MCF 10A (cell line): Measurements from ENCODE around the gene KLHL25. TPM values are rescaled to one million over a fixed set of nuclear protein-coding genes. Genes with fewer than 3 reads are reported as not detected.

Experiments
- BruUV-seq: library from RNA; stranded (reverse); fragments of 400-500 nt; replicated peaks from 2 replicates; lab custom pipeline; 2021; lab: Mats Ljungman, UMichigan
- CTCF ChIA-PET: fragments of 300-600 bp; sonication (Branson Sonifier 250); formaldehyde crosslinking; extraction: SDS; loops from one replicate; lab custom pipeline; 2021; ENCODE audit warnings: antibody characterized with exemption, inconsistent platforms; lab: Yijun Ruan, JAX
- POLR2A ChIA-PET: fragments of 300-600, 350-650 bp; sonication (Branson Sonifier 250); formaldehyde crosslinking; extraction: SDS; loops from one replicate; lab custom pipeline; 2020; ENCODE audit warnings: antibody characterized with exemption, inconsistent platforms; lab: Yijun Ruan, JAX
- DNase-seq: peaks from one replicate; pipeline ENCODE4 v3.0.0-alpha.2; 2018; ENCODE audit not compliant: unreplicated experiment
- H3K27ac Mint-ChIP-seq: one replicate; pipeline ENCODE4 v1.8.0; 2022; ENCODE audit warnings: mild to moderate bottlenecking, low read depth, mixed read lengths; ENCODE audit not compliant: unreplicated experiment
- H3K27me3 Mint-ChIP-seq: one replicate; pipeline ENCODE4 v1.8.0; 2022; ENCODE audit warnings: mixed read lengths; ENCODE audit not compliant: insufficient read depth, unreplicated experiment
- H3K36me3 Mint-ChIP-seq: one replicate; pipeline ENCODE4 v1.8.0; 2022; ENCODE audit warnings: mild to moderate bottlenecking, moderate library complexity, mixed read lengths; ENCODE audit not compliant: insufficient read depth, unreplicated experiment
- H3K4me1 Mint-ChIP-seq: one replicate; pipeline ENCODE4 v1.8.0; 2022; ENCODE audit warnings: mixed read lengths; ENCODE audit not compliant: insufficient read depth, unreplicated experiment
- H3K4me3 Mint-ChIP-seq: one replicate; pipeline ENCODE4 v1.8.0; 2022; ENCODE audit warnings: mild to moderate bottlenecking, moderate library complexity, mixed read lengths; ENCODE audit not compliant: unreplicated experiment
- H3K9me3 Mint-ChIP-seq: one replicate; pipeline ENCODE4 v1.8.0; 2022; ENCODE audit warnings: mixed read lengths; ENCODE audit not compliant: unreplicated experiment
- CTCF ChIP-seq: fragments of 200-600 bp; IDR thresholded peaks from one replicate; pipeline ENCODE4 v1.8.0; 2022; ENCODE audit warnings: antibody characterized with exemption, mild to moderate bottlenecking; ENCODE audit not compliant: unreplicated experiment
- intact Hi-C: fragments of 100-400 bp; cut with micrococcal nuclease; formaldehyde crosslinking; loops from 2 replicates; pipeline ENCODE4 v1.14.1; 2022
- total RNA-seq: library from RNA; stranded (reverse); gene quantifications from 2 replicates; pipeline ENCODE4 v1.2.3, GENCODE V29; 2022

KLHL25 gene
- total RNA-seq, 1 experiment from 2014 or later = 3.1 TPM

GRCh38 chr15:85789496-85789875 lies 5.2 kb downstream of the KLHL25 start:
- intact Hi-C loops = no loop called here
- Mint-ChIP-seq H3K4me1 (peaks cover 27% of the 10 kb centered on the region), H3K27ac (no peak overlapping the region), H3K9me3 (no peaks in the 10 kb centered on the region), H3K4me3 (no peak overlapping the region), H3K36me3 (no peaks in the 10 kb centered on the region), H3K27me3 (no peaks in the 10 kb centered on the region)
- DNase-seq = no peak
- TF ChIP-seq CTCF = no peak
- no TSS peak for BruUV-seq
- POLR2A ChIA-PET = interaction anchor here (1.2 kb wide), 1 partner anchor 11 kb away, joined by 3 read pairs; no protein-coding TSS in a partner anchor
- CTCF ChIA-PET = interaction anchor here (0.6 to 7.2 kb wide), 5 partner anchors 10 to 1469 kb away, joined by 3 to 42 read pairs (median 3); no protein-coding TSS in a partner anchor

GRCh38 chr15:85788771-85789495 lies 5.8 kb downstream of the KLHL25 start:
- Mint-ChIP-seq H3K9me3 (no peaks in the 10 kb centered on the region), H3K4me1 (peaks cover 27% of the 10 kb centered on the region), H3K36me3 (no peaks in the 10 kb centered on the region), H3K4me3 (no peak overlapping the region), H3K27me3 (no peaks in the 10 kb centered on the region), H3K27ac (no peak overlapping the region)
- intact Hi-C loops = no loop called here
- TF ChIP-seq CTCF = no peak
- ChIA-PET POLR2A (interaction anchor here (0.7 to 1.2 kb wide), 2 partner anchors 10 to 17 kb away, joined by 3 read pairs; no protein-coding TSS in a partner anchor), CTCF (interaction anchor here (0.9 to 7.2 kb wide), 4 partner anchors 8 to 66 kb away, joined by 3 to 42 read pairs (median 8); no protein-coding TSS in a partner anchor)
- BruUV-seq = no TSS peak
- DNase-seq = no peak

GRCh38 chr15:85786781-85787114 lies 8.0 kb downstream of the KLHL25 start:
- ChIA-PET POLR2A (interaction anchor here (1.1 to 2.0 kb wide), 4 partner anchors 8 to 39 kb away, joined by 3 to 13 read pairs (median 4); partner anchors contain the start of gene KLHL25), CTCF (interaction anchor here (0.6 to 7.2 kb wide), 8 partner anchors 9 to 201 kb away, joined by 3 to 42 read pairs (median 3); no protein-coding TSS in a partner anchor)
- intact Hi-C loops = no loop called here
- no peak for TF ChIP-seq CTCF
- DNase-seq = no peak
- Mint-ChIP-seq H3K4me1 (peaks cover 12% of the 10 kb centered on the region), H3K4me3 (no peak overlapping the region), H3K27ac (peak overlapping the region; percentile 63), H3K9me3 (no peaks in the 10 kb centered on the region), H3K36me3 (no peaks in the 10 kb centered on the region), H3K27me3 (no peaks in the 10 kb centered on the region)
- BruUV-seq = no TSS peak
